WTC11 (cell line): ENCODE measurements around the gene NFATC2. TPM values are rescaled to one million over a fixed set of nuclear protein-coding genes. Genes with fewer than 3 reads are reported as not detected.

ENCODE experiments used
- ATAC-seq: fragments of 200-7000 bp; cut with Tn5 transposase; 2 replicates; pipeline ENCODE4 v1.10.0; 2021; ENCODE audit warnings: mild to moderate bottlenecking, moderate library complexity
- CTCF ChIA-PET: fragments of 300-600 bp; sonication (Branson Sonifier 250); formaldehyde crosslinking; loops from one replicate; lab custom pipeline; 2021; ENCODE audit warnings: antibody characterized with exemption; lab: Charles Lee
- POLR2A ChIA-PET: fragments of 350-600 bp; sonication (Branson Sonifier 250); formaldehyde crosslinking; loops from one replicate; lab custom pipeline; 2021; ENCODE audit warnings: antibody characterized with exemption; lab: Charles Lee
- DNase-seq: peaks from one replicate; pipeline ENCODE4 v3.0.0; 2021; ENCODE audit warnings: low spot score
- H3K27ac Mint-ChIP-seq: 2 replicates; pipeline ENCODE4 v1.8.0; 2021; ENCODE audit warnings: mixed read lengths
- H3K27me3 Mint-ChIP-seq: 2 replicates; pipeline ENCODE4 v1.8.0; 2021; ENCODE audit warnings: low read depth, mild to moderate bottlenecking, moderate library complexity, mixed read lengths
- H3K36me3 Mint-ChIP-seq: 2 replicates; pipeline ENCODE4 v1.8.0; 2021; ENCODE audit warnings: mixed read lengths
- H3K4me1 Mint-ChIP-seq: 2 replicates; pipeline ENCODE4 v1.8.0; 2022; ENCODE audit warnings: mixed read lengths
- H3K4me3 Mint-ChIP-seq: 2 replicates; pipeline ENCODE4 v1.8.0; 2021; ENCODE audit warnings: mild to moderate bottlenecking, moderate library complexity, mixed read lengths
- H3K9me3 Mint-ChIP-seq: 2 replicates; pipeline ENCODE4 v1.8.0; 2021; ENCODE audit warnings: mixed read lengths
- CREB1 ChIP-seq: sonication (generic); formaldehyde crosslinking; IDR thresholded peaks from 2 replicates; pipeline ENCODE4 v1.8.0; 2023; ENCODE audit warnings: mild to moderate bottlenecking, missing genetic modification reagents
- CREM ChIP-seq: sonication (generic); formaldehyde crosslinking; IDR thresholded peaks from 2 replicates; pipeline ENCODE4 v1.8.1; 2022; ENCODE audit warnings: mild to moderate bottlenecking, missing genetic modification reagents, moderate library complexity
- EMX1 ChIP-seq: fragments of 250-450 bp; sonication (Bioruptor Pico); IDR thresholded peaks from 2 replicates; pipeline ENCODE4 v1.8.0; 2021; ENCODE audit warnings: mild to moderate bottlenecking
- FOXP1 ChIP-seq: sonication (generic); formaldehyde crosslinking; IDR thresholded peaks from 2 replicates; pipeline ENCODE4 v1.8.0; 2022; ENCODE audit warnings: missing genetic modification reagents, mild to moderate bottlenecking, moderate library complexity, borderline replicate concordance
- IRF2 ChIP-seq: sonication (generic); formaldehyde crosslinking; IDR thresholded peaks from 2 replicates; pipeline ENCODE4 v1.8.0; 2022; ENCODE audit warnings: low read depth, missing genetic modification reagents, borderline replicate concordance
- OVOL2 ChIP-seq: fragments of 250-450 bp; sonication (Bioruptor Pico); IDR thresholded peaks from 2 replicates; pipeline ENCODE4 v1.9.0; 2021; ENCODE audit warnings: mild to moderate bottlenecking, borderline replicate concordance
- RORB ChIP-seq: fragments of 250-450 bp; sonication (Bioruptor Pico); IDR thresholded peaks from 2 replicates; pipeline ENCODE4 v1.9.0; 2021; ENCODE audit warnings: mild to moderate bottlenecking
- SMAD4 ChIP-seq: sonication (generic); formaldehyde crosslinking; IDR thresholded peaks from 2 replicates; pipeline ENCODE4 v1.8.0; 2022; ENCODE audit warnings: mild to moderate bottlenecking, missing genetic modification reagents
- SOX15 ChIP-seq: fragments of 250-450 bp; sonication (Bioruptor Pico); IDR thresholded peaks from 2 replicates; pipeline ENCODE4 v1.9.0; 2021; ENCODE audit warnings: mild to moderate bottlenecking
- ZBTB21 ChIP-seq: sonication (generic); formaldehyde crosslinking; IDR thresholded peaks from 2 replicates; pipeline ENCODE4 v1.8.1; 2023; ENCODE audit warnings: mild to moderate bottlenecking, missing genetic modification reagents, borderline replicate concordance
- ZNF121 ChIP-seq: sonication (generic); formaldehyde crosslinking; IDR thresholded peaks from 2 replicates; pipeline ENCODE4 v1.8.0; 2023; ENCODE audit warnings: missing genetic modification reagents
- ZNF396 ChIP-seq: fragments of 250-450 bp; sonication (Bioruptor Pico); IDR thresholded peaks from 2 replicates; pipeline ENCODE4 v1.8.0; 2021; ENCODE audit warnings: mild to moderate bottlenecking, moderate library complexity, borderline replicate concordance
- ZNF671 ChIP-seq: fragments of 250-450 bp; sonication (Bioruptor Pico); IDR thresholded peaks from 2 replicates; pipeline ENCODE4 v1.8.0; 2021; ENCODE audit warnings: mild to moderate bottlenecking
- total RNA-seq: library from RNA; stranded (reverse); gene quantifications from 3 replicates; pipeline ENCODE4 v1.2.3, GENCODE V29; 2021
- TF ChIP-seq, protein P1 (sequence below): sonication (generic); formaldehyde crosslinking; conservative IDR thresholded peaks from 2 replicates; pipeline ENCODE4 v1.8.1; 2022; ENCODE audit warnings: mild to moderate bottlenecking, missing genetic modification reagents
- TF ChIP-seq, protein P2 (sequence below): fragments of 250-450 bp; sonication (Bioruptor Pico); IDR thresholded peaks from 2 replicates; pipeline ENCODE4 v1.9.0; 2021; ENCODE audit warnings: mild to moderate bottlenecking
- TF ChIP-seq, protein P3 (sequence below): sonication (generic); formaldehyde crosslinking; IDR thresholded peaks from 2 replicates; pipeline ENCODE4 v1.8.1; 2023; ENCODE audit warnings: mild to moderate bottlenecking, missing genetic modification reagents, moderate library complexity
- TF ChIP-seq, protein P4 (sequence below): sonication (generic); formaldehyde crosslinking; IDR thresholded peaks from 2 replicates; pipeline ENCODE4 v1.8.1; 2022; ENCODE audit warnings: low read depth, mild to moderate bottlenecking, moderate library complexity, missing genetic modification reagents, borderline replicate concordance
- TF ChIP-seq, protein P5 (sequence below): sonication (generic); formaldehyde crosslinking; IDR thresholded peaks from 2 replicates; pipeline ENCODE4 v1.8.0; 2023; ENCODE audit warnings: missing genetic modification reagents, mild to moderate bottlenecking, borderline replicate concordance
- TF ChIP-seq, protein P6 (sequence below): sonication (generic); formaldehyde crosslinking; IDR thresholded peaks from 2 replicates; pipeline ENCODE4 v1.8.0; 2023; ENCODE audit warnings: mild to moderate bottlenecking, missing genetic modification reagents

The NFATC2 gene
- total RNA-seq, 1 experiment from 2014 or later = 1.7 TPM

DNA sequence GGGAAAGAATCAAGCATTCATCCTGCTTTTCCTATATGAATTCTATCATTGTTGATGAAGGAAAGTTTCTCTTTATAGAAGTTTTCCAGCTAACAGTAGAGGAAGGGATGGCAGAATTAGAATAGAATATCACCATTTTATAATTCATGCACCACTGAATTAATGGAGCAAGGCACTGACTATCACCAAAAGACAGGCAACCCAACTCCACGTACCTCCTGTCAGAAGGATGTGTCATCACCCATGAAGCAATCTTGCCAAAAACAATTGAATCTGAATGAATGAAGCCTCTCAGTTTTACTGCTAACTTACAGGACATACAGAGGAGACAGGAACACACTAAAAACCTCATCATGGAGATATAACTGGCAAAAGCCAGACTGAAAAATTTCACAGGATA is 122.4 kb downstream of the NFATC2 start (continued):
- TF ChIP-seq, protein P1, sequence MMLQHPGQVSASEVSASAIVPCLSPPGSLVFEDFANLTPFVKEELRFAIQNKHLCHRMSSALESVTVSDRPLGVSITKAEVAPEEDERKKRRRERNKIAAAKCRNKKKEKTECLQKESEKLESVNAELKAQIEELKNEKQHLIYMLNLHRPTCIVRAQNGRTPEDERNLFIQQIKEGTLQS (CRISPR knock-in tag) = no peak
- TF ChIP-seq OVOL2 (CRISPR knock-in tag) (no peak), IRF2 (no peak), SMAD4 (CRISPR knock-in tag) (no peak), EMX1 (CRISPR knock-in tag) (no peak), RORB (CRISPR knock-in tag) (no peak), CREB1 (no peak), ZNF121 (CRISPR knock-in tag) (no peak)
- TF ChIP-seq, protein P2, sequence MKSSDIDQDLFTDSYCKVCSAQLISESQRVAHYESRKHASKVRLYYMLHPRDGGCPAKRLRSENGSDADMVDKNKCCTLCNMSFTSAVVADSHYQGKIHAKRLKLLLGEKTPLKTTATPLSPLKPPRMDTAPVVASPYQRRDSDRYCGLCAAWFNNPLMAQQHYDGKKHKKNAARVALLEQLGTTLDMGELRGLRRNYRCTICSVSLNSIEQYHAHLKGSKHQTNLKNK (CRISPR knock-in tag) = no peak
- TF ChIP-seq, protein P3, sequence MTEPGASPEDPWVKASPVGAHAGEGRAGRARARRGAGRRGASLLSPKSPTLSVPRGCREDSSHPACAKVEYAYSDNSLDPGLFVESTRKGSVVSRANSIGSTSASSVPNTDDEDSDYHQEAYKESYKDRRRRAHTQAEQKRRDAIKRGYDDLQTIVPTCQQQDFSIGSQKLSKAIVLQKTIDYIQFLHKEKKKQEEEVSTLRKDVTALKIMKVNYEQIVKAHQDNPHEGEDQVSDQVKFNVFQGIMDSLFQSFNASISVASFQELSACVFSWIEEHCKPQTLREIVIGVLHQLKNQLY (CRISPR knock-in tag) = no peak

DNA sequence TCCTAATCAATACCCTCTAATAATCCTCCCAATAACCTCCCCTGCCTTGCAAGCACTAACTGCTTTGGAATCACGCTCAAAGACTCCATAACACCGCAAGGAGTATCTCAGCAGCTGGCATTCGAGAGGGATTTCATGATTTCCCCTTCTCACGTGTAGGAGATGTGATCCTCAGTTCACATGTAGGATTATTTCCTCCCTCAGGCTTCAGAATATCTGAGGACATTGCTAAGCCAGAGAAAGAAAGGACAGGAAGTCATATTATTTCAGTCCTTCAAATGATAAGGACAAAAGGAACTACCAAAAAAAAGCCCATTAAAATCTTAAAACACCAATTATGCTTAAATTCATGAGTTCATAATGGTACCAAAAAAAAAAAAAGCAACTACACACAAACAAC is 122.9 kb downstream of the NFATC2 start:
- no peak for ATAC-seq

More for the DNA sequence above, 122.9 kb downstream of the NFATC2 start:
- no peak for DNase-seq
- Mint-ChIP-seq H3K4me3 (no peak overlapping the region), H3K36me3 (no peaks in the 10 kb centered on the region), H3K27ac (no peak overlapping the region; the same call in 1 of the 2 replicates), H3K4me1 (peaks cover 24% of the 10 kb centered on the region), H3K9me3 (no peaks in the 10 kb centered on the region), H3K27me3 (peaks cover 3% of the 10 kb centered on the region; the same call in 1 of the 2 replicates)
- TF ChIP-seq, protein P4, sequence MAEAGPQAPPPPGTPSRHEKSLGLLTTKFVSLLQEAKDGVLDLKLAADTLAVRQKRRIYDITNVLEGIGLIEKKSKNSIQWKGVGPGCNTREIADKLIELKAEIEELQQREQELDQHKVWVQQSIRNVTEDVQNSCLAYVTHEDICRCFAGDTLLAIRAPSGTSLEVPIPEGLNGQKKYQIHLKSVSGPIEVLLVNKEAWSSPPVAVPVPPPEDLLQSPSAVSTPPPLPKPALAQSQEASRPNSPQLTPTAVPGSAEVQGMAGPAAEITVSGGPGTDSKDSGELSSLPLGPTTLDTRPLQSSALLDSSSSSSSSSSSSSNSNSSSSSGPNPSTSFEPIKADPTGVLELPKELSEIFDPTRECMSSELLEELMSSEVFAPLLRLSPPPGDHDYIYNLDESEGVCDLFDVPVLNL (CRISPR knock-in tag) = no peak
- TF ChIP-seq ZNF671 (CRISPR knock-in tag) (no peak), ZBTB21 (CRISPR knock-in tag) (no peak), SOX15 (CRISPR knock-in tag) (no peak), ZNF396 (CRISPR knock-in tag) (no peak), FOXP1 (CRISPR knock-in tag) (no peak), CREM (no peak)
- TF ChIP-seq, protein P5, sequence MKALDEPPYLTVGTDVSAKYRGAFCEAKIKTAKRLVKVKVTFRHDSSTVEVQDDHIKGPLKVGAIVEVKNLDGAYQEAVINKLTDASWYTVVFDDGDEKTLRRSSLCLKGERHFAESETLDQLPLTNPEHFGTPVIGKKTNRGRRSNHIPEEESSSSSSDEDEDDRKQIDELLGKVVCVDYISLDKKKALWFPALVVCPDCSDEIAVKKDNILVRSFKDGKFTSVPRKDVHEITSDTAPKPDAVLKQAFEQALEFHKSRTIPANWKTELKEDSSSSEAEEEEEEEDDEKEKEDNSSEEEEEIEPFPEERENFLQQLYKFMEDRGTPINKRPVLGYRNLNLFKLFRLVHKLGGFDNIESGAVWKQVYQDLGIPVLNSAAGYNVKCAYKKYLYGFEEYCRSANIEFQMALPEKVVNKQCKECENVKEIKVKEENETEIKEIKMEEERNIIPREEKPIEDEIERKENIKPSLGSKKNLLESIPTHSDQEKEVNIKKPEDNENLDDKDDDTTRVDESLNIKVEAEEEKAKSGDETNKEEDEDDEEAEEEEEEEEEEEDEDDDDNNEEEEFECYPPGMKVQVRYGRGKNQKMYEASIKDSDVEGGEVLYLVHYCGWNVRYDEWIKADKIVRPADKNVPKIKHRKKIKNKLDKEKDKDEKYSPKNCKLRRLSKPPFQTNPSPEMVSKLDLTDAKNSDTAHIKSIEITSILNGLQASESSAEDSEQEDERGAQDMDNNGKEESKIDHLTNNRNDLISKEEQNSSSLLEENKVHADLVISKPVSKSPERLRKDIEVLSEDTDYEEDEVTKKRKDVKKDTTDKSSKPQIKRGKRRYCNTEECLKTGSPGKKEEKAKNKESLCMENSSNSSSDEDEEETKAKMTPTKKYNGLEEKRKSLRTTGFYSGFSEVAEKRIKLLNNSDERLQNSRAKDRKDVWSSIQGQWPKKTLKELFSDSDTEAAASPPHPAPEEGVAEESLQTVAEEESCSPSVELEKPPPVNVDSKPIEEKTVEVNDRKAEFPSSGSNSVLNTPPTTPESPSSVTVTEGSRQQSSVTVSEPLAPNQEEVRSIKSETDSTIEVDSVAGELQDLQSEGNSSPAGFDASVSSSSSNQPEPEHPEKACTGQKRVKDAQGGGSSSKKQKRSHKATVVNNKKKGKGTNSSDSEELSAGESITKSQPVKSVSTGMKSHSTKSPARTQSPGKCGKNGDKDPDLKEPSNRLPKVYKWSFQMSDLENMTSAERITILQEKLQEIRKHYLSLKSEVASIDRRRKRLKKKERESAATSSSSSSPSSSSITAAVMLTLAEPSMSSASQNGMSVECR (CRISPR knock-in tag) = no peak
- TF ChIP-seq, protein P6, sequence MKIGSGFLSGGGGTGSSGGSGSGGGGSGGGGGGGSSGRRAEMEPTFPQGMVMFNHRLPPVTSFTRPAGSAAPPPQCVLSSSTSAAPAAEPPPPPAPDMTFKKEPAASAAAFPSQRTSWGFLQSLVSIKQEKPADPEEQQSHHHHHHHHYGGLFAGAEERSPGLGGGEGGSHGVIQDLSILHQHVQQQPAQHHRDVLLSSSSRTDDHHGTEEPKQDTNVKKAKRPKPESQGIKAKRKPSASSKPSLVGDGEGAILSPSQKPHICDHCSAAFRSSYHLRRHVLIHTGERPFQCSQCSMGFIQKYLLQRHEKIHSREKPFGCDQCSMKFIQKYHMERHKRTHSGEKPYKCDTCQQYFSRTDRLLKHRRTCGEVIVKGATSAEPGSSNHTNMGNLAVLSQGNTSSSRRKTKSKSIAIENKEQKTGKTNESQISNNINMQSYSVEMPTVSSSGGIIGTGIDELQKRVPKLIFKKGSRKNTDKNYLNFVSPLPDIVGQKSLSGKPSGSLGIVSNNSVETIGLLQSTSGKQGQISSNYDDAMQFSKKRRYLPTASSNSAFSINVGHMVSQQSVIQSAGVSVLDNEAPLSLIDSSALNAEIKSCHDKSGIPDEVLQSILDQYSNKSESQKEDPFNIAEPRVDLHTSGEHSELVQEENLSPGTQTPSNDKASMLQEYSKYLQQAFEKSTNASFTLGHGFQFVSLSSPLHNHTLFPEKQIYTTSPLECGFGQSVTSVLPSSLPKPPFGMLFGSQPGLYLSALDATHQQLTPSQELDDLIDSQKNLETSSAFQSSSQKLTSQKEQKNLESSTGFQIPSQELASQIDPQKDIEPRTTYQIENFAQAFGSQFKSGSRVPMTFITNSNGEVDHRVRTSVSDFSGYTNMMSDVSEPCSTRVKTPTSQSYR (CRISPR knock-in tag) = no peak
- CTCF ChIA-PET = interaction anchor here (1.5 kb wide), 1 partner anchor 34 kb away, joined by 6 read pairs; no protein-coding TSS in a partner anchor
- POLR2A ChIA-PET = no interaction called here
